Left cardiac atrium (tissue), 4 donors: ENCODE measurements around the gene CHRM5. TPM values are rescaled to one million over a fixed set of nuclear protein-coding genes. Genes with fewer than 3 reads are reported as not detected.
A peak's percentile ranks its signal among the peaks of the same experiment; 100 is the strongest.

Experiments
- ATAC-seq, 2 donors: fragments of 200-7000 bp; cut with Tn5 transposase; one replicate each; pipeline ENCODE4 v1.9.1; 2020; ENCODE audit warnings: mild to moderate bottlenecking in 2 of 2, moderate library complexity in 2 of 2
- DNase-seq: peaks from one replicate; pipeline ENCODE4 v3.0.0-alpha.2; 2020
- intact Hi-C, 2 donors: fragments of 100-400 bp; cut with DNase I; formaldehyde crosslinking; loops; one replicate each; pipeline versions ENCODE4 v1.14.1 to v1.15.1; 2022 to 2023
- long read RNA-seq: library from polyadenylated mRNA; unstranded; transcript quantifications from one replicate; pipeline ENCODE4 v2.0.0, GENCODE V29; 2021
- total RNA-seq, 2 donors: library from RNA; stranded (reverse); fragmentation: NEBNext Ultra II Directional; extraction: Animal tissue kit (Norgen Biotek cat#: 25700); gene quantifications; one replicate each; pipeline ENCODE4 v1.2.1, GENCODE V29; 2021
- donor health status: DM: no; HTN: yes; CAD: no.
- donor health status: DM: no; HTN: yes; CAD: no; lungs with severe emphysema.
- donor health status: DM: yes; HTN: yes; CAD: no.
- donor health status: Dilated cardiomyopathy.

CHRM5 gene, protein sequence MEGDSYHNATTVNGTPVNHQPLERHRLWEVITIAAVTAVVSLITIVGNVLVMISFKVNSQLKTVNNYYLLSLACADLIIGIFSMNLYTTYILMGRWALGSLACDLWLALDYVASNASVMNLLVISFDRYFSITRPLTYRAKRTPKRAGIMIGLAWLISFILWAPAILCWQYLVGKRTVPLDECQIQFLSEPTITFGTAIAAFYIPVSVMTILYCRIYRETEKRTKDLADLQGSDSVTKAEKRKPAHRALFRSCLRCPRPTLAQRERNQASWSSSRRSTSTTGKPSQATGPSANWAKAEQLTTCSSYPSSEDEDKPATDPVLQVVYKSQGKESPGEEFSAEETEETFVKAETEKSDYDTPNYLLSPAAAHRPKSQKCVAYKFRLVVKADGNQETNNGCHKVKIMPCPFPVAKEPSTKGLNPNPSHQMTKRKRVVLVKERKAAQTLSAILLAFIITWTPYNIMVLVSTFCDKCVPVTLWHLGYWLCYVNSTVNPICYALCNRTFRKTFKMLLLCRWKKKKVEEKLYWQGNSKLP
- total RNA-seq, result not detected
- long read RNA-seq, result 0 reads

DNA sequence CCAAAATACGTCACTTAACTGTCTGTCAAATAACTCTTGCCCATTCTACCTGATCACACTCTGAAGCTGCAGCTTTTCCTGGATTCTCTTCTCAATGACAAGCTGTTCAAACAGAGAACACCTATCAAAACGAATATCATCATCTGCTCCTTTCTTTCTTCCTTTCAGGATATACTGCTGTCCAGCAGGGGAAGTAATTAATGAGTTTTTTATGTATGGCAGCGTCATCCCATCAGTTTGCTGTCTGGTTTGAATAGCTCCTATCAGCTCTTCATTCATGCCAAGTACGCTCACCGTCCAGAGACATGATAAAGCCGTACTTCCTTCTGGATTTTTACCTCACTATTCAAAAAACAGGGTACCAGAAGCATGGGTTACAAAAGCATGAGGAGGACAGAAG lies at the start of gene CHRM5:
Gene CHRM5, plus strand, starts transcription at position 274 of the 400 bp plus-strand sequence. CDS start 94,221 bp downstream, outside the sequence.
- intact Hi-C loops, result no loop called here
- DNase-seq, result no peak
- peak in 1 of 2 donors; percentile 56 for ATAC-seq

DNA sequence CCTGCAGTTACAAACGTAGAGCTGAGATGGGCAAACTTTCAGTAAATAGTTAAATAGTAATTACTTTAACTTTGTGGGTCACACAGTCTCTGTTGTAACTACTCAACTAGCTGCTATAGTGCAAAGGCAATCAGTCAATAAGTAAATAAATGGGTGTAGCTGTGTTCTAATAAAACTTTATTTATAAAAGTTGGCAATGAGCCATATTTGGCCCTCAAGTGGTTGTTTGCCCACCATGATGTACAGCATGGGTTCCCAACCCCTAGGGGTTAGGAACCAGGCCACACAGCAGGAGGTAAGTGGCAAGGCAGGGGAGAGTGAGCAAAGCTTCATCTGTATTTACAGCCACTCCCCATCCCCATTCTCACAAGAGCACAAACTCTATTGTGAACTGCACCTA lies 44.9 kb upstream of the CHRM5 start:
- no peak for DNase-seq
- intact Hi-C loops, result no loop called here
- no peak for ATAC-seq

DNA sequence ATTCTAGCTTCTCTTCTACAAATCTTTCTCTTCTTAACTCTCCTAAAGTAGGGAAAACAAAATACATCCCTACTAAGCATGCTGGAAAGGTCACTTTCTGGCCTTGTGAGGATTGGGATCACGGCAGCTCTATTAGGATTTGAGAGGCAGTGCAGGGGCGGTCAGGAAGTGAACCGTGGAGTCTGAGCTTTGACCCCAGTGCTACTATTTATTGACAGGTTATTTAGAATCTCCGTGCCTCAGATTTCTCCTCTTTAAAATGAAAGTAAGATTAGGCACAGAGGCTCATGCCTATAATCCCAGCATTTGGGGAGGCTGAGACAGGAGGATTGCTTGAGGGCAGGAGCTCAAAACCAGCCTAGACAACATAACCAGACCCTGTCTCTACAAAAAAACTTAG lies 42.0 kb upstream of the CHRM5 start:
- intact Hi-C loops, result no loop called here
- DNase-seq (no peak), ATAC-seq (no peak)

DNA sequence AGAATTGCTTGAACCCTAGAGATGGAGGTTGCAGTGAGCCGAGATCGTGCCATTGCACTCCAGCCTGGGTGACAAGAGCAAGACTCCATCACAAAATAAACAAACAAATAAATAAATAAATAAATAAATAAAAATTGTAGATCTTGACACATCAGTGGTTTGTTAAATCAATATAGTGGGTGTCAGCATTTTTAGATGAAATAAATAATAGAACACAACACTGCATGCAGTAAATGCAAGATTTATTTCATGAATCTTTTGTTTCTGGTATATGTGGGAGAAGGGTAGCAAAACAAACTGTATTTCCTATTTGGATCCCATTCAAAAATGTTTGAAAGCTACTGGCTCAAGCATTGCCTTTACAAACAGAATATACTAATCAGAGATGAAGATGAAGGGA lies 35.6 kb upstream of the CHRM5 start:
- ATAC-seq, result no peak
- no peak for DNase-seq
- intact Hi-C loops, result no loop called here

DNA sequence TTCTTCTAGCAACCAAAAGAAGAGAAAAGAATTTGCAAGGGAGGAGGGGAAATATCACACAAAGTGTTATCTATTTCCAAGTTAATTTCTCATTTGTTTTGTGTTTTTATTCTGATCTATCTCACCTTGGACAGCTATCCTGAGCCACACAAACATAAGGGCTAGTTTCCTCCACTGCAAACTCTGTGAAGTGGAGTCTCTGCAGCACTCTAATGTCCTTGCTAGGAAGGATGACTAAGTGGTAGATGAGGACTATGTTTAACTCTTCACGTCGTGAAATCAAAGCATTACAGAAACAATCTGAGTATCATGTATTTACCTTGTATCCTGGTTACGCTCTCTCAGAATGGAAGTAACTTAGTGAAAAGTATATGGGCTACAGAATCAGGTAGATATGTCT lies 33.9 kb upstream of the CHRM5 start:
- intact Hi-C loops, result no loop called here
- no peak for DNase-seq
- ATAC-seq, result no peak

DNA sequence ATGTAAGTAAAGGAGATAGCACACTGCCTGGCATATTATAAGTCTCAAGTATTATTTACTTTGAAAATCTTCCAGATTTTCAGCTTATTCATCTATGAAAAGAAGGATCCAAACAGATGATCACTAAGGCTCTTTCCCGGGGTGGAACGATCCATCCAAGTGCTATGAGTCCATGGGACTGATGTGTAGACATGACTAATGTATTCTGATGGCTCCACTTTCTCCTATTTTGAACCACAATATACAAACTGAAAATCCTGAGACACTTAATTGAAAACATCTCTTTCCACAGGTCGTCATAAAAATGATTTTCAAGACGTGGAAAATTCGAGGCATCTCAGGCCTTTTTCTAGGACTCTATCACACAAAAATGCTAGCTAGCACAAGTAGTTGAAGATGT lies 33.4 kb upstream of the CHRM5 start:
- ATAC-seq (no peak), DNase-seq (no peak)
- intact Hi-C loops, result no loop called here

DNA sequence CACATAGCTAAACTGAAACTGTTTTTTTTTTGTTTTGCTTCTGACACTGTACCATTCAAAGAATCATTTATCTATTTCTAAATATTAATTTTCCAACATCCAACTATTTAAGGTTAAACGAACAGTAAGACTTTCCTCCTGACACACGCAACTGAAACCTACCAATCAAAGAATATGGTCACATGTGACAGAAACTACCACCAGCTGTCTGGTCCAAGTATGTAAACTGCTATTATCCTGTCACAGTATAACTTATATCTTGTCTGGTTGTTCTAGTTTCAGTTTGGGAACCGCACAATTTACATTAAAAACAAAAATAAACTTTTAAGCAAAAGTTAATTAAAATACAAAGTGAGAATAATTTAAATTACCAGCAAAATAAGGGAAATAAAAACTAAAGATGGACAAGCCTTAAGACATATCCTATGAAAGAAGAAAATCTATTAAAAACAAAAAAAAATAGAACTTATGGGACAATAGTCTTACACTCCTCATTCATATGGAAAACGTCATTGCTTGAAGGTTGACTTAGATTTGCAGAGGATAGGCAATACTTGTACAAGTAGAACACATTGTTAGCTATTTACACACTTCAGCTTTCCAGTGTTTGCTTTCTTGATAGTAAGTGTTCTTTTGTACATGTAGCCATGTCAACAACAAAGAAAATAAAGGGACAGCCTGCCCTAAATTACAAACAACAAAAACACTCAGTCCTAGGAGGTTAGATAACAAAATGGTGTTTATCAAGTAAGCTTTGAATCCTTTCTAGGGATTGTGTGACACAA lies 26.8 kb upstream of the CHRM5 start:
- DNase-seq (no peak), ATAC-seq (no peak)
- intact Hi-C loops, result no loop called here

DNA sequence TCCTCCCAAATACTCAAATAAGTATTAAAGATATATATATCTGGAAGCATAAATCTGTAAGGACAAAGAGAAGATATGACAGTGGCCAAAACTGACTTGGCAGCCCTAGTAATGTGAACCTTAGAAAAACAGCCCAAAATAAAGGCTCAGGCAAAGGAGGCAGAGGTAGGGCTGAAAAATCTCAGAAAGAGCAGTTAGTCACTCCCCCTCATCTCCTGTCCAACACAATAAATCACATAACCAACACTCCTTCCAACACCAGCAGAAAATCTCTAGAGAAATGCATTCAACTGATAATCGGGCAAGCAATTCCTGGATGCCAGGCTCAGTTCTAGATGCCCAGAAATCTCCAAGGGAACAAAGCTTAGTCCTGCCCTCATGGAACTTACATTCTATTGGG lies 22.1 kb upstream of the CHRM5 start:
- intact Hi-C loops, result no loop called here
- ATAC-seq, result no peak
- DNase-seq, result no peak

DNA sequence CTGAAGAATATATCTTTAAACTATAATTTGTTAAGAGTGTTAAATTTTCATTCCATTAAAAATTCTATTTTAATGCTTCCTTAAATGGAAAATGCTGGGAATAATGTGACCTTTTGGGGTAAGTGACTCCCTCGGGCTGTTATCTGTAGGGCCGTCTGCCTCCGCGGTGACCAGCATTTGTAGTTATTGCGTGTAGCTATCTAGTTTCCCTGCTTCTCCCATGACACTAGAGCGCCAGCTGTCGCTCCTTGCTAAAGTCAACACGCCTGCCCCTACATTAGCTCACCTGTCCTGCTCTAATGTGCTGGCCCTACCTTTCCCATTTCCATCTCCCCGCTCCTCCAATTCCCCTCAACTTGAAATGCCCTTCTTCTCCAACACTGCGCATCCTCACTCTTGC lies 12.4 kb upstream of the CHRM5 start:
- no peak for DNase-seq
- intact Hi-C loops, result no loop called here
- ATAC-seq, result no peak

DNA sequence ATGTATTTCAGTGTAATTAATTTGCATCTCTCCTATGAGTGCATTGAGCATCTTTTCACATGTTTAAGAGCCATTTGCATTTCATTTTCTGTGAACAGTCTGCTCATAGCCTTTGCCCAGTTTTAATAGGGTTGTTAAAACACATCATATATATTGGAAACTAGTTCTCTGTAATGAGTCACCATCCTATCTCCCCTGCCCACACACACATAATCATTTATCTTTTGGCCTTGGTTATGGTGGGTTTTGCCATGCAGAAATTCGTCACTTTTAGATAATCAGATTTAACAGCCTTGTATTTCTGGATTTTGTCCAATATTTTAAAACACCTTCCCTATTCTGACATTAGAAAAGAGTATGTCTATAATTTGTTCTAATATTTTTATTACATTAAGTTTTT lies 11.9 kb upstream of the CHRM5 start:
- DNase-seq, result no peak
- ATAC-seq, result no peak
- intact Hi-C loops, result no loop called here

DNA sequence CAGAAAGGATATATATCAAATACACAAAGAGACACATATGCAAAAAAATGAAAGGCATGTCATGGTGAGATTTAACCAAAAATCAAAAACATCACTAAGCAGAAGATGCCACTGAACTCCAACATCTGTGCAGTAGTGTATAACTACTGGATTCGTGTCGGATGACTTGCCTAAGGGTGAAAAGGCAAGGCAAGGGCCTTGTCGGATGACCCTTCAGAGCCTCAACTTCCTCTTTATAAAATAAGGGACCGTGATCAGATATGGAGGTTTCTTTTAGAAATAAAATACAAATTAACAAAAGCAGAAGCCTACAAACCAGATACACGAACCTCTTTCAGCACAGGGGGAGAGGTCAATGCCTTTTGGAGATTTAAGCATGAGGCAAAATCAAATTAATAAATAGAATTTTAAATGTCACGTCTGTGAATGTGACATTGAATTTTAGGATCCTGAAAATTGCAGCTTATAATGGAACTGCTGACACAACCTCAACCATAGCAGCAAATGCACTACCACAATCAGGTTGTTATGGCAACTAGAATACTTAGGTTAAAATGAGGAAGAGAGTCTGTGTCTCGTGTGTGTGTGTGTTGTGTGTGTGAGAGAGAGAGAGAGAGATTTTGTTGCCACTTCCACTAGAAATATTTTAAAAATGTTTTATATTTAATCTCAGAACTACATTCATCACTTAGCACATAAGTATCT lies 8.3 kb upstream of the CHRM5 start:
- intact Hi-C loops, result no loop called here
- ATAC-seq (peak in 1 of 2 donors; percentile 43), DNase-seq (no peak)

DNA sequence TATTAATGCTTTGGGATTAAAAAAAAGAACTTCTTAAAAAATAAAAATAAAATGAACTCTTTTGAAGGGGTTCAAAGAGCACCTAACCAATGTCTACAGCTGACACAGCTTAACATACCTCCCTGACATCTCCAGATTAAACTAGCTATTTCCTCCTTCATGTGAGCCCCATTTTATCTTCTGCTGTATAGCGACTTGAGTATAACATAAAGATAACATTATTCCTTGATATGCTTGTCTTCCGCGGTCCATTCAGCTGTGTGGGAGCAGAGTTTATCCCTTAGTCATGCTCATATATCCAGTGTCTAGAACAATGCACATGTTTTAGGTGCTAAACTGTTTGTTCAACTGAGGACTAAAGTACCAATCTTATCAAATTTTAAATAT lies 7.8 kb upstream of the CHRM5 start:
- intact Hi-C loops, result no loop called here
- no peak for ATAC-seq
- no peak for DNase-seq

DNA sequence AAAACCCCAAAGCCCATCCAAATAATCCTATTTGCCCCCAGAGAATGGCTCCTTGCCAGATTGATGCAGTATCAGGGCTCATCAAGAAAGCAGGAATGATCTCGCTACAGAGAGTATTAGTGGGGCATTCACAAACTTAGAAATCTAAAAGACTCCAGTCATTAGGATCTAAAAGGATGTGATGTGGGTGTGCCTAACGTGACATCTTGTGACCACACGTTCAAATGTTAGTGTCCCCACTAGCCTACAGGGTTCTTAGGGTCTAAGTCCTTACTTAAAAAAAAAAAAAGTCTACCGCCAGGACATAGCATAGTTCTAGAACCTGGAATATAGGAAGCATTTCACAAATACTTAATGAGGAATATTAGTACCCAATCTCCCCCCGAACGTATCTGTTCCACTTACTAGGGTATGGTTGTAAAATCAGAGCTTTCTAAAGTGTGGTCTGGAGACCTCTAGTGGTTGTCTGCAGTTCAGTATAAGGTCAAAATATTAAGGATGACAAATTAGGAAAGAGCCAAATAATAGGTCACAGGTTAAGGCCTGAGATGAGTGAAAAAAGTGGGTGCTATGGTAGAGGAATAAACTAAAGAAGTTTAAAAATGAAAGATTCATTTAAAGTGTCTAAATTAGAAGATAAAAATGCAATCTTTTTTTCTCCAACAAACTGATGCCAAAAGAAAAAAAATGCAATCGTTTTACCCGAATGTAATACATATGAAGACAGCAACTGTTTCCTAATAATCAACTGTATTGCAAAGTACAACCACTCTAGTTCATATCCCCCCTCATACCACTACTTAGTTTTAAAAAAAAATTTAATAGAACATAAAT lies 4.2 kb upstream of the CHRM5 start:
- intact Hi-C loops, result no loop called here
- ATAC-seq (peak in 1 of 2 donors; percentile 54), DNase-seq (no peak)

DNA sequence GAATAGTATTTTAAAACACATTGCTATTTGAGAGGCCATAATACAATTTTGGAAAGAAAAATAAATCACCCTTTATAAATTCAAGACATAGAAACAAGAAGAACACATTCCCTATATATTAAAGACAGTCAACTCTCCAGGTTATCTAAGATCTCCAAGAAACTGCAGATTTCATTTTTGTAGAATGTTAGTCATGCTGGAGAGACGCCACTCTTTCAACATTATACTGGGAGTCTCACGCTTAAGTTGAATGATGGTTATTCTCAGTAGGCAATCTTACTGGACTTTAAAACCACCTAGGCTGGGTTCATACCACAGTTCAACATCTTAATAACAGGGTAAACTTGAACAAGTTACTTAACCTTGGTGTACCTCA lies 3.6 kb upstream of the CHRM5 start:
- intact Hi-C loops, result no loop called here
- DNase-seq (no peak), ATAC-seq (no peak)

DNA sequence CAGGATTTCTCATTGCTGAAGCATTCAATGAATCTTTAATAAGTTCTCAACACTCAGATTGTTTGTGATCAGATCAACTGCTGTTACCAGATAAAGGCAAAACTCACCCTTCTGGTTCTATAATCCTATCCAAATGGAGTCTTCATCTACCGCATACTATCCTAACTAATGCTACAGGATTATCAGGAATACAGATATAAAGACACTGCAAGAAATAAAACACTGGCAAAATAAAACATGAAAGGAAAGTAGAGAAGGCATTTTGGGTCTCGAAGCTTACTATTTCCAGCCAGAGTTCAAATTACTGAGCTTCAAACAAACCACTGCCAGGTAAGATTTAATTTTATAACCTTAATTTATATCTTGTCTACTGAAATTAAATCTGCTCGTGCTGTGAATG lies 524 bp downstream of the CHRM5 start:
- no peak for ATAC-seq
- no peak for DNase-seq
- intact Hi-C loops, result no loop called here

DNA sequence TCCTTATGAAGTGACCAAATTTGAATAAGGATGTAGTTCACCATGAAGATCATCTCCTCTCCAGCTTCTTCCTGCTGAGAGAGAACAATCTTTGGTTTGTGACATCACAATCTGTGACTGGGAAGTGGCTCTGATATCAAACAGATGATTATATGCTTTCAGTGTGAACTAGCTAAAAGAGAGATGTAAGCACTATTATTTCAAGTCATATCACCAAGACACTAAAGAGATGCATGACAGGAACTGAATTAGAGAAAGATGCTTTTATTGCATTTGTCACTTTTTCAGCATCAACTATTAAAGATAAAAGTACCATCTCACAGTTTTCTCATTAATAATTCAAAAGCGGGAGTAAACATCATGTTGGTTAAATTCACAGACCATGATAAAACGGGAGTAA lies 3.5 kb downstream of the CHRM5 start:
- DNase-seq (no peak), ATAC-seq (no peak)
- intact Hi-C loops, result loop anchor here in 1 of 2 donors (10.0 kb wide), 1 partner anchor 237 kb away; no protein-coding TSS in a partner anchor

DNA sequence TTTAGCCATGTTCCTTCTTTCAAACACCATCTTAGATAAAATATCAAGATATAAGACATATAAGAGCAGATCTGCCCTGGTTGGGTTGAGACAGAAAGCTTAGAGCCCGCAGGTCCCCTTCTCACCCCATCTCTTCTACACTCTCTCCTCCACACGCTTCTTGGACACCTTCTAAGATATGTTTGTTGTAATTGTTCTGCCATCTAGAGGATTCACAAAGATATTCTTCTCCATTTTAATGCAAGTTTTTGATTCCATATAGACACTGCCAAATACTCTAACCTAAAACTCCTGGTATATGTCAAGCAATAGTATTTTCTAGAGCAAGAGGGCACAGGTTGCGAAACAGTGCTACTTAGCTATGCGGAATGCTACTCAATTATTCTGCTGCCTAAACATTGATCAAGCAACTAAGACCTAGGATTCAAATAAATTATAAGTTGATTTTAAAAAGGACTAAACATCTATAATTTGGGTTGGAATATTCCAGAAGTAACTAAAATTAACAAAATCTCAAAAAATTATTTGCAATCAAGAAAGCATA lies 6.8 kb downstream of the CHRM5 start:
- intact Hi-C loops, result loop anchor here in 1 of 2 donors (10.0 kb wide), 1 partner anchor 240 kb away; no protein-coding TSS in a partner anchor
- ATAC-seq (no peak), DNase-seq (no peak)

DNA sequence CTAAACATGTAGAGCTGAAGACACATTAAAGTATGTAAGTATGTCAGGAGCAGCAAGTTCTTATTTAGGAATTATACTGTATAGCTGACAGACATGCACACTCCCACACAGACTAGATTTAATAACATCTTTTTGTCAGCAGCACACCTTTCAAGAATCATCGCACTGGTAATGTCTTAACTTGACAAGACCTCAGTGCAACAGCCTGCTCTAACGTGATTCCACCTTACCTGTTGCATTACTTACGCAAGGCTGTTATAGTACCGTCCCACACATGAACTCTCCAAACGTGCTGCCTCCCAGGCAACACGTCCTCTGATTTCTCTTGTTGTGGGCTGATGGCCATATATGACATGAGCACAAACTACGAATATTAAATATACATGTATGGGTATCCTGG lies 11.9 kb downstream of the CHRM5 start:
- intact Hi-C loops, result no loop called here
- ATAC-seq, result no peak
- DNase-seq, result no peak

DNA sequence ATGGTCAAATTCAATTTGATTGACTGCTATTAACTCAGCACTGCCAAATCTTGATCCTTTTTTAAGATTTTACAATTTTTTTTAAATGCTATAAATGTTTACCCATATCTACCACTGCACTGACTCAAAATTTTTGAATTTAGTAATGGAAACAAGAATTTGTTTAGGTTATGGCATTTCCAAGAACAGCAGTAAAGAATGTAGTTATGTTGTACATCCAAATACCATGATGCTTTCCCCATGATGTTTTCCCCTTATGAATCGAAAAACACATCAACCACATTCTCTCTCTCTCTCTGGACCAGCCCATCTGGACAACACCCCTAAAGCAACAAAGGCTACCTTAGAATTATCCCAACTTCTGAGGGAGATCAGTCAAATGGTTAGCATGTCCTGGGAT lies 14.2 kb downstream of the CHRM5 start:
- DNase-seq (no peak), ATAC-seq (no peak)
- intact Hi-C loops, result no loop called here
